PC-9 (cell line): ENCODE data around the gene PTP4A1. TPM values are rescaled to one million over a fixed set of nuclear protein-coding genes. Genes with fewer than 3 reads are reported as not detected.

ENCODE experiments used
- BruUV-seq: library from RNA; stranded (reverse); fragments of 400-500 nt; replicated peaks from 2 replicates; lab custom pipeline; 2021; lab: Mats Ljungman, UMichigan
- CTCF ChIA-PET: fragments of 300-600 bp; sonication (Branson Sonifier 250); formaldehyde crosslinking; loops from one replicate; lab custom pipeline; 2022; ENCODE audit warnings: antibody characterized with exemption; lab: Charles Lee
- POLR2A ChIA-PET: fragments of 300-600 bp; sonication (Branson Sonifier 250); formaldehyde crosslinking; loops from one replicate; lab custom pipeline; 2022; ENCODE audit warnings: antibody characterized with exemption; ENCODE audit not compliant: unreplicated experiment; lab: Charles Lee
- DNase-seq, 2 experiments: peaks; one replicate each; pipeline versions ENCODE4 v3.0.0 to v3.0.0-alpha.2; 2015 to 2022; ENCODE audit warnings: mixed read lengths in 1 of 2
- H2AFZ ChIP-seq: fragments of 200-600 bp; sonication (generic); 2 replicates; pipeline ENCODE4 v1.8.1; 2017; ENCODE audit warnings: antibody characterized with exemption
- H3F3A ChIP-seq: fragments of 200-600 bp; sonication (generic); 2 replicates; pipeline ENCODE4 v1.8.1; 2017; ENCODE audit warnings: antibody characterized with exemption, mild to moderate bottlenecking, low read depth; ENCODE audit not compliant: insufficient read depth
- H3K27ac ChIP-seq: fragments of 200-600 bp; sonication (generic); 2 replicates; pipeline ENCODE4 v1.6.1; 2016; ENCODE audit warnings: mixed run types
- H3K27me3 ChIP-seq: fragments of 200-600 bp; sonication (generic); 2 replicates; pipeline ENCODE4 v1.6.1; 2016; ENCODE audit warnings: low read depth, mixed run types; ENCODE audit not compliant: insufficient read depth
- H3K36me3 ChIP-seq: fragments of 200-600 bp; sonication (generic); 2 replicates; pipeline ENCODE4 v1.6.1; 2016; ENCODE audit warnings: low read depth, mixed run types
- H3K4me1 ChIP-seq: fragments of 200-600 bp; sonication (generic); replicated peaks from 2 replicates; pipeline ENCODE4 v1.6.1; 2016; ENCODE audit warnings: mixed run types; ENCODE audit not compliant: insufficient read depth
- H3K4me2 ChIP-seq: fragments of 200-600 bp; sonication (generic); 2 replicates; pipeline ENCODE4 v1.6.1; 2017; ENCODE audit warnings: mixed run types
- H3K4me3 ChIP-seq: fragments of 200-600 bp; sonication (generic); 2 replicates; pipeline ENCODE4 v1.6.1; 2016; ENCODE audit warnings: mixed run types
- H3K79me2 ChIP-seq: fragments of 200-600 bp; sonication (generic); 2 replicates; pipeline ENCODE4 v1.6.1; 2017; ENCODE audit warnings: low read depth, mixed run types
- H3K9me2 ChIP-seq: fragments of 200-600 bp; sonication (generic); 2 replicates; pipeline ENCODE4 v1.8.1; 2017; ENCODE audit warnings: mild to moderate bottlenecking; ENCODE audit not compliant: insufficient read depth
- H3K9me3 ChIP-seq: fragments of 200-600 bp; sonication (generic); 2 replicates; pipeline ENCODE4 v1.8.1; 2016; ENCODE audit warnings: low read depth; ENCODE audit not compliant: insufficient read depth
- H4K20me1 ChIP-seq: fragments of 200-600 bp; sonication (generic); 2 replicates; pipeline ENCODE4 v1.8.1; 2017; ENCODE audit not compliant: insufficient read depth
- CTCF ChIP-seq: fragments of 200-600 bp; sonication (generic); conservative IDR thresholded peaks from 2 replicates; pipeline ENCODE4 v1.6.1; 2017; ENCODE audit warnings: mixed run types, antibody characterized with exemption, mild to moderate bottlenecking, moderate library complexity
- EZH2 ChIP-seq: fragments of 200-600 bp; sonication (generic); IDR thresholded peaks from 2 replicates; pipeline ENCODE4 v1.8.0; 2017; ENCODE audit warnings: antibody characterized with exemption, low read depth
- intact Hi-C: fragments of 100-400 bp; cut with micrococcal nuclease; formaldehyde crosslinking; loops from one replicate; pipeline ENCODE4 v1.10.0; 2022; ENCODE audit not compliant: unreplicated experiment
- total RNA-seq: library from RNA; stranded (reverse); gene quantifications from 2 replicates; pipeline ENCODE4 v1.2.3, GENCODE V29; 2021

The PTP4A1 gene
- total RNA-seq, 1 experiment from 2014 or later: 63.8 TPM

GRCh38 chr6:63537959-63538300, 34.4 kb upstream of the PTP4A1 start:
- Histone ChIP-seq H3K4me3 (no peak overlapping the region), H4K20me1 (no peaks in the 10 kb centered on the region), H3F3A (peaks cover 26% of the 10 kb centered on the region), H3K9me2 (no peaks in the 10 kb centered on the region), H3K4me2 (peak overlapping the region; percentile 66), H3K27me3 (no peaks in the 10 kb centered on the region), H2AFZ (no peak overlapping the region), H3K9me3 (peaks cover 5% of the 10 kb centered on the region; the same call in 1 of the 2 replicates), H3K4me1 (peaks cover 38% of the 10 kb centered on the region), H3K79me2 (no peaks in the 10 kb centered on the region), H3K27ac (peak overlapping the region; percentile 76), H3K36me3 (no peaks in the 10 kb centered on the region)
- BruUV-seq: TSS peak; percentile 89
- CTCF ChIA-PET: no interaction called here
- DNase-seq: no peak
- no peak for TF ChIP-seq CTCF
- TF ChIP-seq EZH2: no peak
- intact Hi-C loops: loop anchor here (1.0 kb wide), 2 partner anchors 11 to 33 kb away; no protein-coding TSS in a partner anchor
- POLR2A ChIA-PET: interaction anchor here (0.6 kb wide), 1 partner anchor 34 kb away, joined by 4 read pairs; no protein-coding TSS in a partner anchor

- Histone ChIP-seq H3K9me3 (peaks cover 5% of the 10 kb centered on the region; the same call in 1 of the 2 replicates), H3F3A (peaks cover 26% of the 10 kb centered on the region), H3K4me1 (peaks cover 38% of the 10 kb centered on the region), H3K27ac (peak overlapping the region; percentile 76), H3K9me2 (no peaks in the 10 kb centered on the region), H4K20me1 (no peaks in the 10 kb centered on the region), H3K36me3 (no peaks in the 10 kb centered on the region), H2AFZ (no peak overlapping the region), H3K27me3 (no peaks in the 10 kb centered on the region), H3K4me2 (peak overlapping the region; percentile 66), H3K79me2 (no peaks in the 10 kb centered on the region), H3K4me3 (no peak overlapping the region)
- no TSS peak for BruUV-seq
- intact Hi-C loops: no loop called here
- no peak for DNase-seq
- CTCF ChIA-PET: no interaction called here
- POLR2A ChIA-PET: interaction anchor here (0.6 kb wide), 1 partner anchor 34 kb away, joined by 4 read pairs; no protein-coding TSS in a partner anchor
- TF ChIP-seq EZH2 (no peak), CTCF (no peak)
Measured at GRCh38 chr6:63538550-63538949, 33.7 kb upstream of the PTP4A1 start.

- H3K9me2 ChIP-seq: no peaks in the 10 kb centered on the region
- no peaks in the 10 kb centered on the region for H4K20me1 ChIP-seq
- no peaks in the 10 kb centered on the region for H3K36me3 ChIP-seq
- no peak for DNase-seq
- peaks cover 5% of the 10 kb centered on the region; the same call in 1 of the 2 replicates for H3K9me3 ChIP-seq
- peaks cover 6% of the 10 kb centered on the region for H3F3A ChIP-seq
- BruUV-seq: no TSS peak
- H3K27me3 ChIP-seq: no peaks in the 10 kb centered on the region
- no peak overlapping the region for H3K4me3 ChIP-seq
- H3K4me1 ChIP-seq: peaks cover 12% of the 10 kb centered on the region
- TF ChIP-seq CTCF: no peak
- TF ChIP-seq EZH2: no peak
- no peak overlapping the region for H2AFZ ChIP-seq
- H3K79me2 ChIP-seq: no peaks in the 10 kb centered on the region
- H3K27ac ChIP-seq: no peak overlapping the region
- CTCF ChIA-PET: no interaction called here
- intact Hi-C loops: no loop called here
- no peak overlapping the region for H3K4me2 ChIP-seq
- POLR2A ChIA-PET: no interaction called here
Measured at GRCh38 chr6:63543001-63543400, 29.3 kb upstream of the PTP4A1 start.
